GM23248 (cell line): Measurements from ENCODE around the gene KCNJ6.

ENCODE experiments used
- EZH2 ChIP-seq: fragments of 200-600 bp; sonication (generic); IDR thresholded peaks from 2 replicates; pipeline ENCODE4 v1.6.1; 2018; ENCODE audit warnings: antibody characterized with exemption, mild to moderate bottlenecking; ENCODE audit not compliant: insufficient read depth, poor library complexity, severe bottlenecking
- EZH2phosphoT487 ChIP-seq: fragments of 200-600 bp; sonication (generic); IDR thresholded peaks from 2 replicates; pipeline ENCODE4 v1.6.1; 2018; ENCODE audit warnings: antibody characterized with exemption, moderate library complexity, mild to moderate bottlenecking, low read depth; ENCODE audit not compliant: insufficient read depth

DNA sequence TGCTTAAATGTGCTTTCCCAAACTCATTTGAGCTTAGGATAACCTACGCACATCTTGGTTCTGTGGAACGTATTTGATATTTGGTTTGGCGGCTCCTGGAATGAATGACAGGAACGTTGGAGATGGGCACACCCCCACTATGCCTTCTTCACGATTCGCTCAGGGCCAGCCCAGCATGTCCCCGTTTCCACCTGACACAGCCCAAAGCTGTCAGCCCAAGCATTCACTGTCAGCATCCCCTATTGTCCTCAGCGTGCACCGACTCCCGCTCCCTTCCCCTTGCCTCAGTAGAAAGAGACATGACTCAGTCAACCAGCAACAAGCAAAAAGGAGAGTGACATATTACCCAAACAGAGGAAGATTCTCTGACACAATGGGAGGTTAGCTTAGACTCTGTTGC is 181.4 kb downstream of the KCNJ6 start:
- TF ChIP-seq EZH2phosphoT487 (no peak), EZH2 (no peak)
